H1 (cell line): ENCODE data around the gene PARD3. TPM values are rescaled to one million over a fixed set of nuclear protein-coding genes. Genes with fewer than 3 reads are reported as not detected.

Source experiments
- CTCF ChIA-PET: fragments of 300-600 bp; sonication (Branson Sonifier 250); formaldehyde crosslinking; loops from one replicate; lab custom pipeline; 2021; ENCODE audit not compliant: partially characterized antibody; lab: Charles Lee
- POLR2A ChIA-PET: fragments of 300-600 bp; sonication (Branson Sonifier 250); formaldehyde crosslinking; loops from one replicate; lab custom pipeline; 2021; ENCODE audit warnings: inconsistent platforms; ENCODE audit not compliant: partially characterized antibody; lab: Charles Lee
- DNase-seq, 2 experiments: peaks; one replicate each; pipeline versions ENCODE4 v3.0.0 to v3.0.0-alpha.2; 2010 to 2022; ENCODE audit warnings: low spot score in 2 of 2, low read depth in 1 of 2, mixed read lengths in 1 of 2
- FAIRE-seq: peaks from 2 replicates; lab custom pipeline; 2011; peaks lifted over from hg19 to GRCh38; lab: Jason Lieb, UNC
- H2AFZ ChIP-seq: 2 replicates; pipeline ENCODE4 v1.8.1; 2012; ENCODE audit warnings: low read length, inconsistent platforms
- H2AK5ac ChIP-seq: 2 replicates; pipeline ENCODE4 v1.6.1; 2013; ENCODE audit warnings: low read depth, low read length
- H2BK120ac ChIP-seq: replicated peaks from 2 replicates; pipeline ENCODE3; 2013; ENCODE audit warnings: low read depth, low read length, inconsistent platforms
- H2BK12ac ChIP-seq: 2 replicates; pipeline ENCODE4 v1.6.1; 2013; ENCODE audit warnings: low read depth, low read length
- H2BK15ac ChIP-seq: 2 replicates; pipeline ENCODE4 v1.6.1; 2013; ENCODE audit warnings: low read length
- H2BK20ac ChIP-seq: 2 replicates; pipeline ENCODE4 v1.6.1; 2013; ENCODE audit warnings: low read length
- H2BK5ac ChIP-seq: 2 replicates; pipeline ENCODE4 v1.6.1; 2013; ENCODE audit warnings: low read depth, low read length
- H3K14ac ChIP-seq: 2 replicates; pipeline ENCODE4 v1.6.1; 2013; ENCODE audit warnings: inconsistent platforms; ENCODE audit not compliant: insufficient read length
- H3K18ac ChIP-seq: 2 replicates; pipeline ENCODE4 v1.6.1; 2013; ENCODE audit warnings: low read length; ENCODE audit errors: extremely low read depth
- H3K23ac ChIP-seq: 2 replicates; pipeline ENCODE4 v1.6.1; 2013; ENCODE audit warnings: inconsistent platforms; ENCODE audit not compliant: insufficient read length
- H3K23me2 ChIP-seq: 2 replicates; pipeline ENCODE4 v1.6.1; 2013; ENCODE audit warnings: low read depth, low read length
- H3K27ac ChIP-seq: 2 replicates; pipeline ENCODE4 v1.6.1; 2011; ENCODE audit warnings: low read depth, low read length, inconsistent platforms
- H3K27me3 ChIP-seq, 4 experiments: replicated peaks in 1 of 4; 1 replicate in 1 of 4; 2 replicates in 3 of 4; pipeline versions ENCODE4 v1.6.1 to v1.8.1; 2011 to 2013; ENCODE audit warnings: low read length in 3 of 4, mild to moderate bottlenecking in 3 of 4, inconsistent platforms in 2 of 4, mixed read lengths in 2 of 4, moderate library complexity in 1 of 4; ENCODE audit not compliant: control insufficient read depth in 3 of 4, insufficient read depth in 3 of 4; ENCODE audit errors: extremely low read depth in 1 of 4
- H3K36me3 ChIP-seq, 4 experiments: 2 replicates each; pipeline versions ENCODE4 v1.6.1 to v1.8.1; 2011 to 2013; ENCODE audit warnings: mild to moderate bottlenecking in 4 of 4, low read length in 3 of 4, moderate library complexity in 2 of 4, control low read depth in 1 of 4, inconsistent platforms in 1 of 4; ENCODE audit not compliant: insufficient read depth in 4 of 4, control insufficient read depth in 2 of 4
- H3K4ac ChIP-seq: replicated peaks from 2 replicates; pipeline ENCODE3; 2013; ENCODE audit warnings: low read length, low read depth, mixed read lengths, inconsistent platforms; ENCODE audit not compliant: insufficient read length
- H3K4me1 ChIP-seq, 4 experiments: replicated peaks in 1 of 4; 1 replicate in 1 of 4; 2 replicates in 3 of 4; pipeline versions ENCODE4 v1.6.1 to v1.8.1; 2011 to 2013; ENCODE audit warnings: low read length in 3 of 4, inconsistent platforms in 2 of 4, mixed read lengths in 1 of 4; ENCODE audit not compliant: insufficient read depth in 4 of 4, control insufficient read depth in 3 of 4
- H3K4me2 ChIP-seq, 2 experiments: 2 replicates each; pipeline versions ENCODE4 v1.6.1 to v1.8.1; 2011 to 2013; ENCODE audit warnings: low read depth in 2 of 2, low read length in 2 of 2, control low read depth in 1 of 2, inconsistent platforms in 1 of 2, mild to moderate bottlenecking in 1 of 2; ENCODE audit not compliant: insufficient read depth in 1 of 2
- H3K4me3 ChIP-seq, 4 experiments: fragments of 200-600, 300-600 bp in 1 of 4; sonication (generic), shearing (Covaris generic), sonication (Bioruptor Twin) in 1 of 4; 2 replicates each; pipeline versions ENCODE4 v1.5.1 to v1.8.1; 2011 to 2016; ENCODE audit warnings: low read length in 4 of 4, low read depth in 3 of 4, control low read depth in 2 of 4, inconsistent platforms in 2 of 4, mild to moderate bottlenecking in 2 of 4, mixed read lengths in 1 of 4, moderate library complexity in 1 of 4; ENCODE audit not compliant: insufficient read depth in 2 of 4; ENCODE audit errors: extremely low read depth in 1 of 4
- H3K56ac ChIP-seq: replicated peaks from 2 replicates; pipeline ENCODE3; 2013; ENCODE audit warnings: low read depth, mild to moderate bottlenecking, mixed read lengths, low read length, inconsistent platforms; ENCODE audit not compliant: insufficient read length
- H3K79me1 ChIP-seq: 2 replicates; pipeline ENCODE4 v1.6.1; 2013; ENCODE audit warnings: low read depth, low read length, control low read depth
- H3K79me2 ChIP-seq, 2 experiments: 2 replicates each; pipeline versions ENCODE4 v1.6.1 to v1.8.1; 2012 to 2013; ENCODE audit warnings: low read length in 2 of 2, mild to moderate bottlenecking in 2 of 2, inconsistent platforms in 1 of 2; ENCODE audit not compliant: insufficient read depth in 2 of 2, control insufficient read depth in 1 of 2
- H3K9ac ChIP-seq, 4 experiments: replicated peaks in 1 of 4; 1 replicate in 1 of 4; 2 replicates in 3 of 4; pipeline versions ENCODE4 v1.6.1 to v1.8.1; 2011 to 2013; ENCODE audit warnings: low read depth in 3 of 4, low read length in 3 of 4, control low read depth in 2 of 4, mild to moderate bottlenecking in 2 of 4, moderate library complexity in 2 of 4, inconsistent platforms in 1 of 4; ENCODE audit errors: extremely low read depth in 1 of 4
- H3K9me3 ChIP-seq, 2 experiments: 2 replicates each; pipeline versions ENCODE4 v1.6.1 to v1.8.1; 2012 to 2013; ENCODE audit warnings: mild to moderate bottlenecking in 2 of 2, moderate library complexity in 2 of 2, control low read depth in 1 of 2, inconsistent platforms in 1 of 2, low read depth in 1 of 2, low read length in 1 of 2, mixed read lengths in 1 of 2; ENCODE audit not compliant: insufficient read depth in 2 of 2
- H4K20me1 ChIP-seq, 2 experiments: replicated peaks in 1 of 2; 2 replicates each; pipeline versions ENCODE3 to v1.8.1; 2011 to 2013; ENCODE audit warnings: inconsistent platforms in 2 of 2, low read length in 2 of 2, mild to moderate bottlenecking in 1 of 2; ENCODE audit not compliant: insufficient read depth in 2 of 2, control insufficient read depth in 1 of 2
- H4K5ac ChIP-seq: 2 replicates; pipeline ENCODE4 v1.6.1; 2013; ENCODE audit warnings: low read length, low read depth, mixed read lengths, inconsistent platforms; ENCODE audit not compliant: insufficient read length
- H4K8ac ChIP-seq: 2 replicates; pipeline ENCODE4 v1.8.0; 2013; ENCODE audit warnings: mild to moderate bottlenecking, moderate library complexity, low read length, inconsistent platforms; ENCODE audit not compliant: insufficient read depth; ENCODE audit errors: extremely low read depth
- H4K91ac ChIP-seq: replicated peaks from 2 replicates; pipeline ENCODE3; 2013; ENCODE audit warnings: low read length, mixed read lengths, inconsistent platforms; ENCODE audit not compliant: insufficient read length
- MAFK ChIP-seq: IDR thresholded peaks from 2 replicates; pipeline ENCODE4 v1.6.1; 2012; ENCODE audit warnings: low read depth, mild to moderate bottlenecking, improper control_type of control experiment, low read length
- RBBP5 ChIP-seq: IDR thresholded peaks from 2 replicates; pipeline ENCODE4 v1.7.1; 2012; ENCODE audit warnings: low read depth, mild to moderate bottlenecking, inconsistent platforms, low read length, moderate library complexity, borderline replicate concordance
- SIX5 ChIP-seq: IDR thresholded peaks from 2 replicates; pipeline ENCODE4 v1.6.1; 2011; ENCODE audit warnings: mild to moderate bottlenecking, low read depth, low read length
- SP4 ChIP-seq: IDR thresholded peaks from 2 replicates; pipeline ENCODE4 v1.6.1; 2012; ENCODE audit warnings: low read length, inconsistent platforms
- SUZ12 ChIP-seq: fragments of 200-600 bp; sonication (generic); IDR thresholded peaks from 2 replicates; pipeline ENCODE4 v1.6.1; 2012; ENCODE audit warnings: mild to moderate bottlenecking, inconsistent platforms, low read length, moderate library complexity, mixed read lengths
- TEAD4 ChIP-seq: IDR thresholded peaks from 2 replicates; pipeline ENCODE4 v1.6.1; 2012; ENCODE audit warnings: low read depth, low read length, inconsistent platforms, mixed read lengths
- polyA plus RNA-seq, 7 experiments: library from polyadenylated mRNA; depleted of rRNA in 3 of 7; stranded (reverse) in 5 of 7; unstranded in 2 of 7; fragments of >200 nt in 5 of 7; fragments of 200-250 nt in 2 of 7; gene quantifications; 1 replicate in 5 of 7; 2 replicates in 1 of 7; 4 replicates in 1 of 7; pipeline versions ENCODE4 v1.2.1 to v1.2.3, GENCODE V29; 2011 to 2013; ENCODE audit warnings: missing spikeins in 2 of 7, mixed read lengths in 2 of 7
- total RNA-seq: library from RNA; stranded (reverse); fragmentation: NEBNext Ultra II Directional; extraction: Animal tissue kit (Norgen Biotek cat#: 25700); gene quantifications from 2 replicates; pipeline ENCODE4 v1.2.1, GENCODE V29; 2021
- TF ChIP-seq, protein P1 (sequence below), 3 experiments: IDR thresholded peaks; 1 replicate in 2 of 3; 2 replicates in 1 of 3; pipeline versions ENCODE4 v1.5.1 to v1.6.1; 2011; ENCODE audit warnings: low read length in 3 of 3, mild to moderate bottlenecking in 3 of 3, inconsistent platforms in 2 of 3, low read depth in 1 of 3, moderate library complexity in 1 of 3; ENCODE audit not compliant: insufficient read depth in 1 of 3; ENCODE audit errors: control extremely low read depth in 1 of 3

The PARD3 gene
- total and polyA plus RNA-seq, 2 of the 8 experiments (the other 6 are each of a cell fraction or from before 2014, with no cell fraction given): 19.7 to 49.1 TPM

DNA sequence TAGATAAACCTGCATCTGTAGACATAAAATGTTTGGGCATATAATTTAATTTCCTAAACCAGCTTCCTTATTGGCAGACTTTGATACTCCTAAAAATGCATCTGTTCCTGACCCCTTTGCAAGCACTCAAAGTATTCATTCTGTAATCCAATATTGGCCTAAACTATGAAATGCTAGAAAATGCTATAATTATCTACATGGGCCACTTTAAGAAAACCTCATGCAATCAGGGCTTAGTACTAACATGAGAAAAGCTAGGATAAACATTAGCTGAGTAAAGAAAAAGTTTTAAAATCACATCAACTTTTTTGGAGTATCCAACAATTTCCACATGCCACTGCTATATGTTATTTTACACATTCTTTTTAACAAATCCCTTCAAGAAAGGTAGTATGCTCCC lies 57.2 kb downstream of the PARD3 start:
- Histone ChIP-seq H2BK15ac (no peak overlapping the region), H3K4me3 (no peak overlapping the region), H2BK20ac (no peak overlapping the region), H2AK5ac (no peak overlapping the region), H2BK12ac (no peak overlapping the region), H3K4ac (no peak overlapping the region), H4K91ac (no peak overlapping the region), H3K9me3 (no peaks in the 10 kb centered on the region), H3K23ac (no peak overlapping the region), H4K20me1 (peaks cover 3 to 4% of the 10 kb centered on the region in 2 experiments), H3K27me3 (no peaks in the 10 kb centered on the region), H3K9ac (no peak overlapping the region), H3K27ac (no peak overlapping the region), H4K5ac (no peak overlapping the region), H2BK5ac (no peak overlapping the region), H2BK120ac (no peak overlapping the region), H3K79me1 (peaks cover 14% of the 10 kb centered on the region), H3K23me2 (no peaks in the 10 kb centered on the region), H3K14ac (no peak overlapping the region), H3K4me2 (no peak overlapping the region), H4K8ac (no peak overlapping the region), H3K36me3 (no peaks in the 10 kb centered on the region), H3K79me2 (peaks cover 4 to 94% of the 10 kb centered on the region in 2 experiments; a peak in 3 of 4 replicates), H3K56ac (no peak overlapping the region), H3K18ac (no peak overlapping the region), H3K4me1 (peaks cover 0 to 5% (median 2%) of the 10 kb centered on the region in 4 experiments; a peak in 5 of 7 replicates), H2AFZ (no peak overlapping the region)
- TF ChIP-seq MAFK (no peak), RBBP5 (no peak), SIX5 (no peak), SUZ12 (no peak), TEAD4 (no peak), SP4 (no peak)
- TF ChIP-seq, protein P1, sequence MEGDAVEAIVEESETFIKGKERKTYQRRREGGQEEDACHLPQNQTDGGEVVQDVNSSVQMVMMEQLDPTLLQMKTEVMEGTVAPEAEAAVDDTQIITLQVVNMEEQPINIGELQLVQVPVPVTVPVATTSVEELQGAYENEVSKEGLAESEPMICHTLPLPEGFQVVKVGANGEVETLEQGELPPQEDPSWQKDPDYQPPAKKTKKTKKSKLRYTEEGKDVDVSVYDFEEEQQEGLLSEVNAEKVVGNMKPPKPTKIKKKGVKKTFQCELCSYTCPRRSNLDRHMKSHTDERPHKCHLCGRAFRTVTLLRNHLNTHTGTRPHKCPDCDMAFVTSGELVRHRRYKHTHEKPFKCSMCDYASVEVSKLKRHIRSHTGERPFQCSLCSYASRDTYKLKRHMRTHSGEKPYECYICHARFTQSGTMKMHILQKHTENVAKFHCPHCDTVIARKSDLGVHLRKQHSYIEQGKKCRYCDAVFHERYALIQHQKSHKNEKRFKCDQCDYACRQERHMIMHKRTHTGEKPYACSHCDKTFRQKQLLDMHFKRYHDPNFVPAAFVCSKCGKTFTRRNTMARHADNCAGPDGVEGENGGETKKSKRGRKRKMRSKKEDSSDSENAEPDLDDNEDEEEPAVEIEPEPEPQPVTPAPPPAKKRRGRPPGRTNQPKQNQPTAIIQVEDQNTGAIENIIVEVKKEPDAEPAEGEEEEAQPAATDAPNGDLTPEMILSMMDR (IDR thresholded peaks at IDR 0.05; ENCODE audit: control extremely low read depth in 1 of 3, insufficient read depth in 1 of 3, low read depth in 1 of 3, low read length in 3 of 3): no peak
- no peak for DNase-seq
- ChIA-PET POLR2A (interaction anchor here (1.2 kb wide), 1 partner anchor 10 kb away, joined by 3 read pairs; no protein-coding TSS in a partner anchor), CTCF (interaction anchor here (0.8 to 1.1 kb wide), 2 partner anchors 71 to 94 kb away, joined by 3 read pairs; no protein-coding TSS in a partner anchor)
- no peak for FAIRE-seq
